ENCODE data around the gene NOX4.
A peak's percentile ranks its signal among the peaks of the same experiment; 100 is the strongest.

NOX4 gene

GRCh38 chr11:89521294-89521693 lies 30.1 kb upstream of the NOX4 start:
- DNase-seq (ENCODE audit: low spot score) = no peak
- Histone ChIP-seq H3K27ac (no peak overlapping the region), H3K4me3 (no peak overlapping the region)
- TF ChIP-seq CTCF (IDR thresholded peaks at IDR 0.05) = no peak

- no peak overlapping the region for H3K4me3 ChIP-seq
- DNase-seq (ENCODE audit: low spot score) = no peak
- no peak for TF ChIP-seq CTCF (IDR thresholded peaks at IDR 0.05)
- H3K27ac ChIP-seq = peak overlapping the region in 1 of 2 donors; percentile 18
Observed at GRCh38 chr11:89516496-89516895, 25.3 kb upstream of the NOX4 start.

GRCh38 chr11:89508544-89508943 lies 17.4 kb upstream of the NOX4 start:
- DNase-seq (ENCODE audit: low spot score) = no peak
- Histone ChIP-seq H3K4me3 (peak overlapping the region; percentile 17), H3K27ac (peak overlapping the region; percentile 29 to 36)
- TF ChIP-seq CTCF (IDR thresholded peaks at IDR 0.05) = no peak

GRCh38 chr11:89504270-89504669 lies 13.1 kb upstream of the NOX4 start:
- Histone ChIP-seq H3K27ac (no peak overlapping the region), H3K4me3 (no peak overlapping the region)
- TF ChIP-seq CTCF (IDR thresholded peaks at IDR 0.05) = no peak
- no peak for DNase-seq (ENCODE audit: low spot score)

- H3K27ac ChIP-seq = no peak overlapping the region
- TF ChIP-seq CTCF (IDR thresholded peaks at IDR 0.05) = no peak
- no peak for DNase-seq (ENCODE audit: low spot score)
- no peak overlapping the region for H3K4me3 ChIP-seq
Observed at GRCh38 chr11:89503422-89503821, 12.2 kb upstream of the NOX4 start.

- Histone ChIP-seq H3K4me3 (no peak overlapping the region), H3K27ac (no peak overlapping the region)
- no peak for DNase-seq (ENCODE audit: low spot score)
- no peak for TF ChIP-seq CTCF (IDR thresholded peaks at IDR 0.05)
Observed at GRCh38 chr11:89502301-89502700, 11.1 kb upstream of the NOX4 start.

GRCh38 chr11:89500336-89500735 lies 9.2 kb upstream of the NOX4 start:
- peak overlapping the region in 1 of 2 donors; percentile 4 for H3K27ac ChIP-seq
- no peak for TF ChIP-seq CTCF (IDR thresholded peaks at IDR 0.05)
- no peak overlapping the region for H3K4me3 ChIP-seq
- no peak for DNase-seq (ENCODE audit: low spot score)
